HFFc6 (cell line): ENCODE data around the gene NUDT17. TPM values are rescaled to one million over a fixed set of nuclear protein-coding genes. Genes with fewer than 3 reads are reported as not detected.
"Not testable (repeated sequence)": the region's sequence is repeated elsewhere in the genome, so short reads cannot be mapped to it uniquely, and the experiment has no call there.

Source experiments
- DNase-seq: peaks from one replicate; pipeline ENCODE4 v3.0.0-alpha.2; 2018
- H3K27ac Mint-ChIP-seq: 2 replicates; pipeline ENCODE4 v1.8.0; 2020; ENCODE audit warnings: mild to moderate bottlenecking, mixed read lengths
- H3K27me3 Mint-ChIP-seq: 2 replicates; pipeline ENCODE4 v1.8.0; 2021; ENCODE audit warnings: mild to moderate bottlenecking, moderate library complexity, mixed read lengths; ENCODE audit not compliant: insufficient read depth
- H3K36me3 Mint-ChIP-seq: 2 replicates; pipeline ENCODE4 v1.8.0; 2021; ENCODE audit warnings: low read depth, mixed read lengths
- H3K4me1 Mint-ChIP-seq: 2 replicates; pipeline ENCODE4 v1.8.0; 2020; ENCODE audit warnings: low read depth, mixed read lengths
- H3K4me3 Mint-ChIP-seq: 2 replicates; pipeline ENCODE4 v1.8.0; 2020; ENCODE audit warnings: mild to moderate bottlenecking, moderate library complexity, mixed read lengths
- H3K9me3 Mint-ChIP-seq: 2 replicates; pipeline ENCODE4 v1.8.0; 2020; ENCODE audit warnings: mild to moderate bottlenecking, mixed read lengths
- total RNA-seq, 6 experiments: library from RNA; stranded (reverse); fragmentation: NEBNext Ultra II Directional; extraction: Animal tissue kit (Norgen Biotek cat#: 25700); gene quantifications; 2 replicates in 1 of 6; 3 replicates in 5 of 6; pipeline ENCODE4 v1.2.3, GENCODE V29; 2021
- TF ChIP-seq, protein P1 (sequence below): fragments of 200-600 bp; sonication (generic); IDR thresholded peaks from 2 replicates; pipeline ENCODE4 v1.5.0; 2021; ENCODE audit warnings: antibody characterized with exemption, mild to moderate bottlenecking

NUDT17 gene
- total RNA-seq, 6 experiments from 2014 or later = 2.4 to 4.5 (median 3.6) TPM

DNA sequence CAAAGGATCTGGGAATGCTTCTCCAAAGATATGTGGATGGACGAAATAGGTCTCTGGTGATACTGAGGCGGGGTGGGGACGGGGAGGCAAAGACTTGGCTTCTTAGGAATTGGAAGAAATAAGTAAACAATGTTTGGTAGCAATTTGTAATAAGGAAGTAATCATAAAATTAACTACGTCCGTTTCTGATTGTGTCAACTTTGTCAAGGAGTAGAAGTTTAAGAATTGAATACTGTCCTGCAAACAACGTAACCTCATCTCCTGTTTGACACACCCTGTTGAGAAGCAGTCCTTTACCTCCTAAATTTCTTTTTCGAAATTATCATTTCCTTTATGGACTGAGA is 21.0 kb upstream of the NUDT17 start:
- Mint-ChIP-seq H3K27ac (peak overlapping the region; percentile 97), H3K4me1 (peaks cover 30% of the 10 kb centered on the region), H3K4me3 (peak overlapping the region; percentile 95), H3K9me3 (no peaks in the 10 kb centered on the region), H3K27me3 (peaks cover 4% of the 10 kb centered on the region; the same call in 1 of the 2 replicates), H3K36me3 (peaks cover 40% of the 10 kb centered on the region)
- no peak for DNase-seq
- TF ChIP-seq, protein P1, sequence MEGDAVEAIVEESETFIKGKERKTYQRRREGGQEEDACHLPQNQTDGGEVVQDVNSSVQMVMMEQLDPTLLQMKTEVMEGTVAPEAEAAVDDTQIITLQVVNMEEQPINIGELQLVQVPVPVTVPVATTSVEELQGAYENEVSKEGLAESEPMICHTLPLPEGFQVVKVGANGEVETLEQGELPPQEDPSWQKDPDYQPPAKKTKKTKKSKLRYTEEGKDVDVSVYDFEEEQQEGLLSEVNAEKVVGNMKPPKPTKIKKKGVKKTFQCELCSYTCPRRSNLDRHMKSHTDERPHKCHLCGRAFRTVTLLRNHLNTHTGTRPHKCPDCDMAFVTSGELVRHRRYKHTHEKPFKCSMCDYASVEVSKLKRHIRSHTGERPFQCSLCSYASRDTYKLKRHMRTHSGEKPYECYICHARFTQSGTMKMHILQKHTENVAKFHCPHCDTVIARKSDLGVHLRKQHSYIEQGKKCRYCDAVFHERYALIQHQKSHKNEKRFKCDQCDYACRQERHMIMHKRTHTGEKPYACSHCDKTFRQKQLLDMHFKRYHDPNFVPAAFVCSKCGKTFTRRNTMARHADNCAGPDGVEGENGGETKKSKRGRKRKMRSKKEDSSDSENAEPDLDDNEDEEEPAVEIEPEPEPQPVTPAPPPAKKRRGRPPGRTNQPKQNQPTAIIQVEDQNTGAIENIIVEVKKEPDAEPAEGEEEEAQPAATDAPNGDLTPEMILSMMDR = no peak

DNA sequence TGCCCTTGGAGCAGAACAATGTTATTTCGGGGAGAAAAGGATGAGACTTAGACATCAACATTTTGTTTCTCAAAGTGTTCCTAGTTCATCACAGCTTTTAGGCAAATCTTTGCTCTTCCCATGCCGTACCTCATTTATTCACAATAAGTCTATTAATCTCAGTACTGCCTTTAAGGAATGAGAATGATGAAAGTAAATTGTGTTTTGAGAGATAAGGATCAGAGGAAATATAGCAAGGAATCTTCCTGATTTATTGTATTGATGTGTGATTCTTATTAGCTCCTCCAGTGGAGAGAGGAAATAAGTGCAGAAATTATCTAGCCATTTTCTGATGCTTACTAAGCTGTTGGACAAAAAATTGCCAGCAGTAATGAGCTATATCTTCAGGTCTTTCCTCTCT is 19.4 kb upstream of the NUDT17 start:
- no peak for DNase-seq

DNA sequence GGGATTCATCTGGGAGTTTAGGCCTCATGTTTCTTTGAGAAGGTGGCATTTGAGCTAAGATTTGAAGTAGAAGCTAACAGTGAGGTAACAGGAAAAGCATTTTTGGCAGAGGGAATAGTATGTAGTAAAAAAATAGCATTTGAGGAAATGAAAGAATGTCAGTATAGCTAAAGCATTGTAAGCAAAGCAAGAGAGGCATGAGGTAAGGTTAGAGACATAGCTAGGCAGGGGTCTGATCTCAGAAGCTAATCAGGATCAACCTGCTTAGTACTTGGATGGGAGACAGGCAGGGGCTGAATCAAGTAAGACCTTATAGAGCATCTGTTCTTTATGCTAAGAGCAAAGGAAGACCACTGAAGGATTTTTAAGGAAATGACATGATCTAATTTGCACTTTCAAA is 17.5 kb upstream of the NUDT17 start:
- Mint-ChIP-seq H3K9me3 (no peaks in the 10 kb centered on the region), H3K36me3 (peaks cover 62% of the 10 kb centered on the region)

More for the DNA sequence above, 19.4 kb upstream of the NUDT17 start:
- Mint-ChIP-seq H3K36me3 (peaks cover 49% of the 10 kb centered on the region), H3K4me3 (peak overlapping the region; percentile 95), H3K27ac (peak overlapping the region; percentile 42), H3K4me1 (peaks cover 30% of the 10 kb centered on the region), H3K27me3 (peaks cover 4% of the 10 kb centered on the region; the same call in 1 of the 2 replicates), H3K9me3 (no peaks in the 10 kb centered on the region)
- TF ChIP-seq, protein P1 = peak; percentile 25

DNA sequence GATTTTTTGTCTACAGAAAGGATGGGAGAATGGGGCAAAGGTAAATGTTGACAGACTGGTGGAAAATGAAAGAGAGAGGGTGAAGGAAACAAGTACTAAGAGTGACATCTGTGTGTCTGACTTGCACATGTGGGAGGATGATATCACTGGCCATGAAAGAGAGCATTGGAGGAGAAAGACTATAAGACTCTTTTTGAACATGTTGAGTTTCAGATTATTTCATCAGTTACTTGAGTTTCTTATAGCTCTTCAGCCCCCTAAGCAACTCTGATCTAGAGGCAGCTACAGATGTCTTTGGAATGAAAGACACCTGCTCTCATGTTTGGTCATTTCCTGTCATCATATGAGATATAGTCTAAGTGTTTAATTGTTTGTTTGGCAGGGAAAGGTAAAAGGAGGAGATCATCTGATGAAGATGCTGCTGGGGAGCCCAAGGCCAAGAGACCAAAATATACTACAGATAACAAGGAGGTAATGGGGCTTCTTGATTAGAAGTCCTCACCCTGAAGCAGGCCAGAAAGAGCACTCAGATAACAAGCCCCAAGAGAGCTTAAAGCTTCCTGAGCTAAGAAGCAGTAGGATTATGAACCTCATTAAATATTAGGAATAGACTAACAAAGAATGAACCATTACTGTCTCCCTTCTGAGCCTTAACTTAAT is 16.9 kb upstream of the NUDT17 start:
- Mint-ChIP-seq H3K36me3 (peaks cover 67% of the 10 kb centered on the region), H3K4me1 (peaks cover 30% of the 10 kb centered on the region), H3K27ac (peak overlapping the region; percentile 67), H3K9me3 (no peaks in the 10 kb centered on the region), H3K4me3 (no peak overlapping the region), H3K27me3 (peaks cover 5% of the 10 kb centered on the region; the same call in 1 of the 2 replicates)
- no peak for DNase-seq
- TF ChIP-seq, protein P1 = no peak

More for the DNA sequence above, 17.5 kb upstream of the NUDT17 start:
- Mint-ChIP-seq H3K27ac (peak overlapping the region; percentile 67), H3K4me3 (peak overlapping the region; percentile 11; the same call in 1 of the 2 replicates), H3K27me3 (peaks cover 5% of the 10 kb centered on the region; the same call in 1 of the 2 replicates), H3K4me1 (peaks cover 30% of the 10 kb centered on the region)
- TF ChIP-seq, protein P1 = no peak
- DNase-seq = no peak

DNA sequence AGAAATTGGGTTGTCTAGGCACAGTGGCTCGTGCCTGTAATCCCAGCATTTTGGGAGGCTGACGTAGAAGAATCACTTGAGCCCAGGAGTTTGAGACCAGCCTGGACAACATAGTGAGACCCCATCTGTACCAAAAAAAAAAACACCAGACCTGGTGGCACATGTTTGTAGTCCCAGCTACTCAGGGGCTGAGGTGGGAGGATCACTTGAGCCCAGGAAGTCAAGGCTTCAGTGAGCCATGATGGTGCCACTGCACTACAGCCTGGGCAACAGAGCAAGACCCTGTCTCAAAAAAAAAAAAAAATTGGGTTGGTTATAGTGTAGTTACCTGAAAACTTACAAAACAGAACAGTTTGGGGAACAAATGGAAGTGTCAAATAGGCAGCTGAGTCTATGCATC is 14.6 kb upstream of the NUDT17 start:
- peaks cover 59% of the 10 kb centered on the region for H3K36me3 Mint-ChIP-seq
- not testable (repeated sequence) for DNase-seq, H3K9me3 Mint-ChIP-seq, H3K27ac Mint-ChIP-seq, H3K27me3 Mint-ChIP-seq, H3K4me3 Mint-ChIP-seq
- H3K4me1 Mint-ChIP-seq = peaks cover 23% of the 10 kb centered on the region

DNA sequence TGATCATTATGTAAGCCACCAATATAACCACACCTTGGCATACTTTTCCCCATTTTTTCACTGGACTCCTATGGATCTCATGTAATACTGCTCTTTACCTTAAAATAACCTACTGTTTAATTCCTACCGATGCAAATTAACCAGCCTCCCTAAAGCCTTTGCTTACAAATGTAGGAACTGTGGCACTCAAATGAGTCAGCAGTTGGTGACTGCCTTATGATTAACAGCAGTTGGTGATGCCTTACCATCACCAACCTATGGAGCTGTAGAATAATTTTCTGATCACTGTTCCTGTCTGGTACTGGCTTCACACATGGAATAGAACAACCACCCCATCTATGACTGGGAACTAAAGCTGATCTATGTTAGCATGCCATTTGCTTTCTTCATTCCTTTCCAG is 7.8 kb upstream of the NUDT17 start:
- H3K4me1 Mint-ChIP-seq = no peaks in the 10 kb centered on the region
- DNase-seq = no peak
- H3K9me3 Mint-ChIP-seq = no peaks in the 10 kb centered on the region
- no peak overlapping the region for H3K4me3 Mint-ChIP-seq
- no peak overlapping the region for H3K27ac Mint-ChIP-seq
- no peaks in the 10 kb centered on the region; the same call in 1 of the 2 replicates for H3K27me3 Mint-ChIP-seq
- TF ChIP-seq, protein P1 = no peak
- peaks cover 23% of the 10 kb centered on the region for H3K36me3 Mint-ChIP-seq
